Kidney (tissue), 14 donors: Measurements from ENCODE around the gene PRKCE. TPM values are rescaled to one million over a fixed set of nuclear protein-coding genes. Genes with fewer than 3 reads are reported as not detected.

Experiments used
- DNase-seq, 5 donors: peaks; one replicate each; pipeline ENCODE4 v3.0.0-alpha.2; 2013 to 2020
- FAIRE-seq: peaks from 2 replicates; lab custom pipeline; 2012; peaks lifted over from hg19 to GRCh38; lab: Jason Lieb, UNC
- H3K27ac ChIP-seq, 2 donors: one replicate each; pipeline ENCODE4 v1.7.0; 2013; ENCODE audit warnings: low read depth in 2 of 2, low read length in 2 of 2, inconsistent platforms in 1 of 2
- H3K27me3 ChIP-seq: one replicate; pipeline ENCODE4 v1.7.1; 2013; ENCODE audit warnings: low read length, inconsistent platforms; ENCODE audit not compliant: control insufficient read depth, insufficient read depth
- H3K36me3 ChIP-seq, 3 donors: one replicate each; pipeline versions ENCODE4 v1.7.0 to v1.7.1; 2013; ENCODE audit warnings: low read length in 3 of 3, control low read depth in 1 of 3, inconsistent platforms in 1 of 3; ENCODE audit not compliant: insufficient read depth in 3 of 3, control insufficient read depth in 2 of 3
- H3K4me1 ChIP-seq, 3 donors: one replicate each; pipeline versions ENCODE4 v1.7.0 to v1.7.1; 2013; ENCODE audit warnings: low read length in 3 of 3, inconsistent platforms in 1 of 3, low read depth in 1 of 3; ENCODE audit not compliant: control insufficient read depth in 2 of 3, insufficient read depth in 2 of 3
- H3K4me3 ChIP-seq, 3 donors: one replicate each; pipeline versions ENCODE4 v1.7.0 to v1.8.1; 2013; ENCODE audit warnings: low read length in 3 of 3, control low read depth in 1 of 3, inconsistent platforms in 1 of 3
- H3K9ac ChIP-seq, 3 donors: one replicate each; pipeline versions ENCODE4 v1.7.0 to v1.7.1; 2013; ENCODE audit warnings: low read length in 3 of 3, control low read depth in 1 of 3, inconsistent platforms in 1 of 3
- H3K9me3 ChIP-seq, 3 donors: one replicate each; pipeline versions ENCODE4 v1.7.0 to v1.7.1; 2013; ENCODE audit warnings: low read length in 3 of 3, control low read depth in 1 of 3, inconsistent platforms in 1 of 3; ENCODE audit not compliant: control insufficient read depth in 2 of 3, insufficient read depth in 1 of 3
- intact Hi-C: fragments of 100-400 bp; cut with DNase I; formaldehyde crosslinking; loops from one replicate; pipeline ENCODE4 v1.11.1; 2022
- polyA plus RNA-seq: library from polyadenylated mRNA; stranded (reverse); fragments of 350-450 nt; fragmentation: Illumina TruSeq; extraction: RNeasy Lipid Tissue Mini Kit (QIAGEN cat#74804); gene quantifications from one replicate; pipeline ENCODE4 v1.2.3, GENCODE V29; 2014; ENCODE audit warnings: low read depth, low replicate concordance; ENCODE audit not compliant: insufficient read depth
- total RNA-seq: library from RNA; stranded (reverse); fragmentation: NEBNext Ultra II Directional; extraction: Animal tissue kit (Norgen Biotek cat#: 25700); gene quantifications from one replicate; pipeline ENCODE4 v1.2.1, GENCODE V29; 2021
- TF ChIP-seq, protein P1 (sequence below): IDR thresholded peaks from 3 replicates; pipeline ENCODE4 v1.5.1; 2012; ENCODE audit warnings: mild to moderate bottlenecking, moderate library complexity, borderline replicate concordance; ENCODE audit not compliant: insufficient read depth; ENCODE audit errors: extremely low read depth
- donor health status: control.
- donor health status: control.
- donor health status: control.
- donor health status: control.
- donor health status: control.
- donor health status: DM: yes; HTN: yes; CAD: no.
- donor health status: Normal renal cell carcinoma (clear cell type).

PRKCE gene
- total and polyA plus RNA-seq, 2 donors from 2014 or later = 11.1 to 27.3 TPM

DNA sequence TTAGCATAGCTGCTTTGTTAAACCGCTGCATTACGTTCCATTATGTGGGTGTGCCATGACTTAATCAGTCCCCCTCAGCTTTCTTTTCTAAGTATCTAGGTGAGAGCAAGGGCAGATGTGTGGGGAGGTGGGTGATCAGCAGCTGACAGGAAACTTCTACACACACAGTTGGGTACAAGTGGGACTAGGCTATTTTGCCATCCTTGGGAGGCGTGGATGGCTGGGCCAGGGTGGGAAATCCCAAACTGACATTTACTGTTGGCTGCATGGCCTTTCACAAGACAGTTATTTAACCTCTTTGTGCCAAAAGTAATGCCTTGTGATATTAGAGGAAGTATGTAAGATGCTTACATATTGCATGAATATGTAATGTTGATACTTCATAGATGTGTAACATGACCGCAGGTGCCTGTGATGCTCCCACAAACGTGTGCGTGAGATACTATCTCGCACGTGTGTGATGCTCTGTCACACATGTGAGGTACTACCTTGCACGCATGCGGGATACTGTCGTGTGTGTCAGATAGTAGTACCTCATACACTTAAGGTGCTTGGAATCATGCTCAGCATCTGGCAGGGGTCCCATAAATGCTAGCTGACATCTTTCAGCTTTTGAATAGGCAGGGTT lies 314.5 kb downstream of the PRKCE start:
- no peak for FAIRE-seq

DNA sequence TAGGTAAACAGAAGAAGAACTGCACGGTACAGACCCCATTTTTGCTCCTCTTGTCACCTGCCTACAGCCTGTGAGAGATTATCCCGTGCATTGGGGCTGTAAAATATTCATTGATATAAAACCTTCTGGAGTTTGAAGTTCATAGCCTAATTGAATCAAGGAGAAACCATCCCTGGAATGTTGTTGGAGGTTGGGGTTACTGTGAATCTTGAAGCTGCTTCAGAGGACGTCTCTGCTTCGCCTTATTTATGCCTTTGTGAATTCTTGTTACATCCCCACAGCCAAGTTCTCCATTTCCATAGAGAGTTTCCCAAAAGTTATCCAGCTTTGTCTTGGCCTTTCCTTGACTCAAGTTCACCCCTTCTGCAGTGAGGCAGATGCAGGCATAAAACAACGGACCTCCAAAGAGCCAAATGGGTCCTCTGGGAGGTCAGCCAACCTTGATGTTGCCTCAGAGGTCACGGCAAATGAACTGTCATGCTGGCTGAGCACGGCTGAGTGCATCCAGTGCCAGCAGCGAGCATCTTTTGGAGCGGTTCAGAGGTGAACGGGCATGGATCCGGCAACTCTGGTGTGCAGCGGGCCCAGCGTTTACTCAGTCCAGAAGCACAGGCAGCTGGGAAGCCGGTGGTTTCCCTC lies 317.6 kb downstream of the PRKCE start:
- FAIRE-seq = no peak

More for the DNA sequence above, 314.5 kb downstream of the PRKCE start:
- no peak overlapping the region for H3K4me3 ChIP-seq
- H3K27ac ChIP-seq = no peak overlapping the region
- no peaks in the 10 kb centered on the region for H3K27me3 ChIP-seq
- no peaks in the 10 kb centered on the region for H3K36me3 ChIP-seq
- intact Hi-C loops = no loop called here
- DNase-seq = no peak
- H3K9me3 ChIP-seq = no peaks in the 10 kb centered on the region
- TF ChIP-seq, protein P1, sequence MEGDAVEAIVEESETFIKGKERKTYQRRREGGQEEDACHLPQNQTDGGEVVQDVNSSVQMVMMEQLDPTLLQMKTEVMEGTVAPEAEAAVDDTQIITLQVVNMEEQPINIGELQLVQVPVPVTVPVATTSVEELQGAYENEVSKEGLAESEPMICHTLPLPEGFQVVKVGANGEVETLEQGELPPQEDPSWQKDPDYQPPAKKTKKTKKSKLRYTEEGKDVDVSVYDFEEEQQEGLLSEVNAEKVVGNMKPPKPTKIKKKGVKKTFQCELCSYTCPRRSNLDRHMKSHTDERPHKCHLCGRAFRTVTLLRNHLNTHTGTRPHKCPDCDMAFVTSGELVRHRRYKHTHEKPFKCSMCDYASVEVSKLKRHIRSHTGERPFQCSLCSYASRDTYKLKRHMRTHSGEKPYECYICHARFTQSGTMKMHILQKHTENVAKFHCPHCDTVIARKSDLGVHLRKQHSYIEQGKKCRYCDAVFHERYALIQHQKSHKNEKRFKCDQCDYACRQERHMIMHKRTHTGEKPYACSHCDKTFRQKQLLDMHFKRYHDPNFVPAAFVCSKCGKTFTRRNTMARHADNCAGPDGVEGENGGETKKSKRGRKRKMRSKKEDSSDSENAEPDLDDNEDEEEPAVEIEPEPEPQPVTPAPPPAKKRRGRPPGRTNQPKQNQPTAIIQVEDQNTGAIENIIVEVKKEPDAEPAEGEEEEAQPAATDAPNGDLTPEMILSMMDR = no peak
- H3K4me1 ChIP-seq = peaks cover 0 to 10% (median 10%) of the 10 kb centered on the region in 3 donors
- no peak overlapping the region for H3K9ac ChIP-seq

DNA sequence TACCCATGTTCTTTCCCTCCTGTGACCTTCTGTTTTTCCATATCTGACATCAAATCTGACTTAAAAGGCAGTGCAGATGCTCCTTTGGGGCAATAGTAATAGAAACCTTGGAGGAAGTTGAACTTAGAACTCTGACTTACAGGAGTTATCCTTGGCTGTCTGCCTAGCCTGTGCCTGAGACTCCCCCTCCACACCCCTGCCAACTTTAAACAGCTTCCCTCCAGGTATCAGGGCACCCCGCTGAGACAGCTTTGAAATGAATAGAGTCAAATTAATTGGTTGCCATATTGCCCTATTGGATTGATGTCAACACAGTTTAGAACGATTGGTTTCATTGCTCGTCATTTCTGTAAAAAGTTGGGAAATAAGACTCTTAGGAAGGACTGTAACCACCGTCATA lies 322.0 kb downstream of the PRKCE start:
- Histone ChIP-seq H3K9me3 (no peaks in the 10 kb centered on the region), H3K4me1 (no peaks in the 10 kb centered on the region), H3K27ac (no peak overlapping the region), H3K27me3 (no peaks in the 10 kb centered on the region), H3K36me3 (no peaks in the 10 kb centered on the region), H3K9ac (no peak overlapping the region), H3K4me3 (no peak overlapping the region)
- DNase-seq (no peak), FAIRE-seq (no peak)
- TF ChIP-seq, protein P1 = no peak
- intact Hi-C loops = no loop called here

More for the DNA sequence above, 317.6 kb downstream of the PRKCE start:
- Histone ChIP-seq H3K4me1 (peaks cover 0 to 6% (median 5%) of the 10 kb centered on the region in 3 donors), H3K27me3 (no peaks in the 10 kb centered on the region), H3K36me3 (no peaks in the 10 kb centered on the region), H3K9me3 (no peaks in the 10 kb centered on the region), H3K27ac (no peak overlapping the region), H3K9ac (no peak overlapping the region), H3K4me3 (no peak overlapping the region)
- TF ChIP-seq, protein P1 = no peak
- intact Hi-C loops = no loop called here
- peak in 4 of 5 donors; percentile 37 to 89 (median 61) for DNase-seq
